ENCODE measurements around the gene GRK6. TPM values are rescaled to one million over a fixed set of nuclear protein-coding genes. Genes with fewer than 3 reads are reported as not detected.

GRK6 gene
- total and polyA plus RNA-seq, 9 of the 15 experiments (the other 6 are each of a cell fraction or from before 2014, with no cell fraction given) = 0.63 to 122 (median 44.5) TPM

DNA sequence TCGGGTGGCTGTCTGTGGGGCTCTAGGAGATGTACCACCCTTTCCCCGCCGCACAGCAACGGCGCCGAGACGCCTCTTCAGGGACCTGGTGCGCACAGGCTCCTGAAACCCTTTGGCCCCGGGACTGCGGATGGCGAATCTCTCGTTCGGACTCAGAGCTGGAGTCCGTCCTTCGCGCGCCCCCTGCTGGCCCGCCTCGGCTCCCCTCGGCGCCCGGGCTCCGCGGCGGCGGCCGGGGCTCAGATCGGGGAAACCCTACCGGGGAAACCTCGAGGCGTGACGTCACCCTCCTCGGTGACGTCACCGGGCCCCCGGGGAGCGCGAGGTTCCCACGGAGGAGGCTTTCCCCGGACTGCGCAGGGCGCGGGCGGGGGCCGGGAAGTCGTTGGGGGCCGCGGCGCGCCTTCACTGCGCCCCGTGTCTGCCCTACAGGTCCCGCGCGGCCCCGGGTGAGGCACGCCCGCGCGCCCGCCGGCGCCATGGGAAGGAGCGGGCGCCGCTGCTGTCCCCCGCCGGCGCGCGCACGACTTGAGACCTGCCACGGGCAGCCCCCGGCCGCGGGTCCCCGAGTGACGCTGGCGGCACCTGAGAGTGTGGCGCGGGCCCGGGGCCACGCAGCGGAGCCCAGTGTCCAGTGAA lies 28.0 kb downstream of the GRK6 start (continued):
- TF ChIP-seq, protein P1, sequence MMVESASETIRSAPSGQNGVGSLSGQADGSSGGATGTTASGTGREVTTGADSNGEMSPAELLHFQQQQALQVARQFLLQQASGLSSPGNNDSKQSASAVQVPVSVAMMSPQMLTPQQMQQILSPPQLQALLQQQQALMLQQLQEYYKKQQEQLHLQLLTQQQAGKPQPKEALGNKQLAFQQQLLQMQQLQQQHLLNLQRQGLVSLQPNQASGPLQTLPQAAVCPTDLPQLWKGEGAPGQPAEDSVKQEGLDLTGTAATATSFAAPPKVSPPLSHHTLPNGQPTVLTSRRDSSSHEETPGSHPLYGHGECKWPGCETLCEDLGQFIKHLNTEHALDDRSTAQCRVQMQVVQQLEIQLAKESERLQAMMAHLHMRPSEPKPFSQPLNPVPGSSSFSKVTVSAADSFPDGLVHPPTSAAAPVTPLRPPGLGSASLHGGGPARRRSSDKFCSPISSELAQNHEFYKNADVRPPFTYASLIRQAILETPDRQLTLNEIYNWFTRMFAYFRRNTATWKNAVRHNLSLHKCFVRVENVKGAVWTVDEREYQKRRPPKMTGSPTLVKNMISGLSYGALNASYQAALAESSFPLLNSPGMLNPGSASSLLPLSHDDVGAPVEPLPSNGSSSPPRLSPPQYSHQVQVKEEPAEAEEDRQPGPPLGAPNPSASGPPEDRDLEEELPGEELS (CRISPR knock-in tag; IDR thresholded peaks at IDR 0.05; ENCODE audit: borderline replicate concordance) = no peak
- TF ChIP-seq FOXK1 (CRISPR knock-in tag; IDR thresholded peaks at IDR 0.05; ENCODE audit: borderline replicate concordance) = no peak
- TF ChIP-seq ZNF146 (CRISPR knock-in tag; IDR thresholded peaks at IDR 0.05; ENCODE audit: unreplicated experiment) = no peak
- TF ChIP-seq, protein P2, sequence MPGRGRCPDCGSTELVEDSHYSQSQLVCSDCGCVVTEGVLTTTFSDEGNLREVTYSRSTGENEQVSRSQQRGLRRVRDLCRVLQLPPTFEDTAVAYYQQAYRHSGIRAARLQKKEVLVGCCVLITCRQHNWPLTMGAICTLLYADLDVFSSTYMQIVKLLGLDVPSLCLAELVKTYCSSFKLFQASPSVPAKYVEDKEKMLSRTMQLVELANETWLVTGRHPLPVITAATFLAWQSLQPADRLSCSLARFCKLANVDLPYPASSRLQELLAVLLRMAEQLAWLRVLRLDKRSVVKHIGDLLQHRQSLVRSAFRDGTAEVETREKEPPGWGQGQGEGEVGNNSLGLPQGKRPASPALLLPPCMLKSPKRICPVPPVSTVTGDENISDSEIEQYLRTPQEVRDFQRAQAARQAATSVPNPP (IDR thresholded peaks at IDR 0.05; ENCODE audit: borderline replicate concordance, insufficient read depth, insufficient read length) = no peak
- TF ChIP-seq CC2D1A (IDR thresholded peaks at IDR 0.05) = no peak
- TF ChIP-seq NELFE (IDR thresholded peaks at IDR 0.05; ENCODE audit: insufficient read depth, insufficient read length) = no peak
- no peak for TF ChIP-seq POLR2G (IDR thresholded peaks at IDR 0.05; ENCODE audit: low read depth, low read length)
- TF ChIP-seq HDAC2 (IDR thresholded peaks at IDR 0.05) = no peak
- no peak for TF ChIP-seq ZNF830 (CRISPR knock-in tag; IDR thresholded peaks at IDR 0.05)
- no peak for TF ChIP-seq TAF15 (IDR thresholded peaks at IDR 0.05; ENCODE audit: low read depth, low read length)
- TF ChIP-seq NFIX (CRISPR knock-in tag; IDR thresholded peaks at IDR 0.05; ENCODE audit: low read depth) = no peak
- no peak for TF ChIP-seq TAF9B (IDR thresholded peaks at IDR 0.05; ENCODE audit: partially characterized antibody)
- TF ChIP-seq, protein P3, sequence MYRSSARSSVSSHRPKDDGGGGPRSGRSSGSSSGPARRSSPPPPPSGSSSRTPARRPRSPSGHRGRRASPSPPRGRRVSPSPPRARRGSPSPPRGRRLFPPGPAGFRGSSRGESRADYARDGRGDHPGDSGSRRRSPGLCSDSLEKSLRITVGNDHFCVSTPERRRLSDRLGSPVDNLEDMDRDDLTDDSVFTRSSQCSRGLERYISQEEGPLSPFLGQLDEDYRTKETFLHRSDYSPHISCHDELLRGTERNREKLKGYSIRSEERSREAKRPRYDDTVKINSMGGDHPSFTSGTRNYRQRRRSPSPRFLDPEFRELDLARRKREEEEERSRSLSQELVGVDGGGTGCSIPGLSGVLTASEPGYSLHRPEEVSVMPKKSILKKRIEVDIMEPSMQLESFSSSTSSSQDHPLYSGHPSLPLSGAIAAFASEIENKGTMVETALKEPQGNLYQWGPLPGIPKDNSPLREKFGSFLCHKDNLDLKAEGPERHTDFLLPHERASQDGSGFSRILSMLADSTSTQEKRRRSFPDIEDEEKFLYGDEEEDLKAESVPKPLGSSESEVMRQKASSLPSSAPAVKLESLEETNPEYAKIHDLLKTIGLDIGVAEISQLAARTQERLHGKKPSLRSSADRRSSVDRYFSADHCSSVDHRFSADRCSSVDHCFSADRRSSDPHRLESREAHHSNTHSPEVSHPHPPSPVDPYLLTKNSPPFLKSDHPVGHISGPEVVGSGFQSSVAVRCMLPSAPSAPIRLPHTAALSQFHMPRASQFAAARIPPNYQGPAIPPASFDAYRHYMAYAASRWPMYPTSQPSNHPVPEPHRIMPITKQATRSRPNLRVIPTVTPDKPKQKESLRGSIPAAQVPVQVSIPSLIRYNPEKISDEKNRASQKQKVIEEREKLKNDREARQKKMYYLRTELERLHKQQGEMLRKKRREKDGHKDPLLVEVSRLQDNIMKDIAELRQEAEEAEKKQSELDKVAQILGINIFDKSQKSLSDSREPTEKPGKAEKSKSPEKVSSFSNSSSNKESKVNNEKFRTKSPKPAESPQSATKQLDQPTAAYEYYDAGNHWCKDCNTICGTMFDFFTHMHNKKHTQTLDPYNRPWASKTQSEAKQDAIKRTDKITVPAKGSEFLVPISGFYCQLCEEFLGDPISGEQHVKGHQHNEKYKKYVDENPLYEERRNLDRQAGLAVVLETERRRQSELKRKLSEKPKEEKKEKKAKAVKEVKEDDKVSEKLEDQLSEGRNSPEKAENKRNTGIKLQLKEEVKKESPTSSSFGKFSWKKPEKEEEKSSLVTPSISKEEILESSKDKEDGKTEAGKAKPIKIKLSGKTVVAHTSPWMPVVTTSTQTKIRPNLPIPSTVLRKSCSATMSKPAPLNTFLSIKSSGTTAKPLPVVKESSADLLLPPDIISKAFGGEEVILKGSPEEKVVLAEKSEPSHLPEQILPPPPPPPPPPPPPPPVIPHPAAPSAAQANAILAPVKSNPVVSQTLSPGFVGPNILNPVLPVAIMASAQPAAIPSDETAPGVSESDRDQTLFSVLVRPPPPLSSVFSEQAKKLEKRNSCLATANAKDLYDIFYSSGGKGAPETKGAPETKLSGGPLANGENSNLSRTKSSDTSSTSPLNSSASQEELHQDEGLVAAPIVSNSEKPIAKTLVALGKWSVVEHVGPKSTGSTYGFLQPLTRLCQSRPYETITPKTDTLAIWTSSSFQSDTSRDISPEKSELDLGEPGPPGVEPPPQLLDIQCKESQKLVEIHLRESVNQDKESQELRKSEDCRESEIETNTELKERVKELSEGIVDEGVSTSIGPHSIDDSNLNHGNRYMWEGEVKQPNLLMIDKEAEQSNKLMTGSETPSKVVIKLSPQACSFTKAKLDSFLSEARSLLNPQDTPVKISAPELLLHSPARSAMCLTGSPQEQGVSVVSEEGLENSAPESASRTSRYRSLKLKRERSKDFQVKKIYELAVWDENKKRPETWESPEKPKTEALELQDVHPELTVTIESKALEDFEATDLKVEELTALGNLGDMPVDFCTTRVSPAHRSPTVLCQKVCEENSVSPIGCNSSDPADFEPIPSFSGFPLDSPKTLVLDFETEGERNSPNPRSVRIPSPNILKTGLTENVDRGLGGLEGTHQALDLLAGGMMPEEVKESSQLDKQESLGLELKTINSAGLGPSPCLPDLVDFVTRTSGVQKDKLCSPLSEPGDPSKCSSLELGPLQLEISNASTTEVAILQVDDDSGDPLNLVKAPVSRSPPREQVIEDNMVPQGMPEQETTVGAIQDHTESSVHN (IDR thresholded peaks at IDR 0.05; ENCODE audit: borderline replicate concordance in 1 of 2, low read depth in 1 of 2) = no peak
- no peak for TF ChIP-seq ZNF707 (CRISPR knock-in tag; conservative IDR thresholded peaks at IDR 0.05)
- no peak for TF ChIP-seq PHTF2 (CRISPR knock-in tag; IDR thresholded peaks at IDR 0.05)
- TF ChIP-seq EWSR1 (IDR thresholded peaks at IDR 0.05; ENCODE audit: borderline replicate concordance, low read depth, partially characterized antibody) = no peak
- no peak; the same call in 1 of the 2 replicates for TF ChIP-seq E2F3 (CRISPR knock-in tag; IDR thresholded peaks at IDR 0.05)

All from K562 (cell line).